CD4-positive, alpha-beta T cell (primary cell): Measurements from ENCODE around the gene GPR17. TPM values are rescaled to one million over a fixed set of nuclear protein-coding genes. Genes with fewer than 3 reads are reported as not detected.

Experiments used
- ATAC-seq: fragments of 200-7000 bp; cut with Tn5 transposase; one replicate; pipeline ENCODE4 v1.10.0; 2022; ENCODE audit warnings: mild to moderate bottlenecking; ENCODE audit not compliant: poor library complexity
- CTCF ChIA-PET: fragments of 350-600 bp; sonication (Branson Sonifier 250); formaldehyde crosslinking; loops from one replicate; lab custom pipeline; 2021; ENCODE audit warnings: antibody characterized with exemption, inconsistent platforms; lab: Charles Lee
- POLR2A ChIA-PET: fragments of 350-600 bp; sonication (Branson Sonifier 250); formaldehyde crosslinking; loops from one replicate; lab custom pipeline; 2021; ENCODE audit warnings: antibody characterized with exemption, inconsistent platforms; lab: Charles Lee
- DNase-seq, 14 experiments: peaks; one replicate each; pipeline ENCODE4 v3.0.0-alpha.2; 2013 to 2020; ENCODE audit warnings: mixed read lengths in 2 of 14
- H3K27ac ChIP-seq, 2 donors: one replicate each; pipeline versions ENCODE4 v1.5.1 to v1.7.0; 2013; ENCODE audit warnings: low read length in 2 of 2, low read depth in 1 of 2, mild to moderate bottlenecking in 1 of 2
- H3K27me3 ChIP-seq, 2 experiments: 1 replicate in 1 of 2; 2 replicates in 1 of 2; pipeline versions ENCODE4 v1.6.1 to v1.7.0; 2013; ENCODE audit warnings: low read length in 2 of 2, control low read depth in 1 of 2, mild to moderate bottlenecking in 1 of 2, moderate library complexity in 1 of 2; ENCODE audit not compliant: insufficient read depth in 2 of 2, control insufficient read depth in 1 of 2
- H3K36me3 ChIP-seq: one replicate; pipeline ENCODE4 v1.6.1; 2013; ENCODE audit warnings: low read length, control low read depth; ENCODE audit not compliant: insufficient read depth
- H3K4me1 ChIP-seq: one replicate; pipeline ENCODE4 v1.6.1; 2013; ENCODE audit warnings: low read length, control low read depth; ENCODE audit not compliant: insufficient read depth
- H3K4me3 ChIP-seq: one replicate; pipeline ENCODE4 v1.5.1; 2013; ENCODE audit warnings: mild to moderate bottlenecking, low read length, moderate library complexity
- H3K9me3 ChIP-seq, 2 experiments: 1 replicate in 1 of 2; 2 replicates in 1 of 2; pipeline versions ENCODE4 v1.6.1 to v1.7.0; 2013; ENCODE audit warnings: low read length in 2 of 2, mild to moderate bottlenecking in 2 of 2, control low read depth in 1 of 2, moderate library complexity in 1 of 2; ENCODE audit not compliant: control insufficient read depth in 1 of 2, insufficient read depth in 1 of 2
- H3K27ac Mint-ChIP-seq: one replicate; pipeline ENCODE4 v1.8.0; 2020; ENCODE audit warnings: mixed read lengths
- H3K27me3 Mint-ChIP-seq: one replicate; pipeline ENCODE4 v1.8.0; 2021; ENCODE audit warnings: mixed read lengths
- H3K36me3 Mint-ChIP-seq: one replicate; pipeline ENCODE4 v1.8.0; 2021; ENCODE audit warnings: low read depth, mixed read lengths
- H3K4me1 Mint-ChIP-seq: one replicate; pipeline ENCODE4 v1.8.0; 2021; ENCODE audit warnings: low read depth, mixed read lengths
- H3K4me3 Mint-ChIP-seq: one replicate; pipeline ENCODE4 v1.8.0; 2020; ENCODE audit warnings: mild to moderate bottlenecking, mixed read lengths
- H3K9me3 Mint-ChIP-seq: one replicate; pipeline ENCODE4 v1.8.0; 2020; ENCODE audit warnings: mixed read lengths
- CTCF ChIP-seq: fragments of 200-600 bp; IDR thresholded peaks from one replicate; pipeline ENCODE4 v1.8.0; 2022; ENCODE audit warnings: antibody characterized with exemption, mild to moderate bottlenecking
- intact Hi-C, 2 experiments: fragments of 100-400 bp; cut with DNase I in 1 of 2; cut with micrococcal nuclease in 1 of 2; formaldehyde crosslinking; loops; one replicate each; pipeline versions ENCODE4 v1.15.1 to v1.9.0; 2023 to 2025; cut with DNase I, micrococcal nuclease
- total RNA-seq, 174 experiments: library from RNA in 2 of 174; stranded (reverse) in 2 of 174; gene quantifications; one replicate each; pipeline ENCODE4 v1.2.3 and lab custom pipeline; 2021 to 2026

GPR17 gene
- total RNA-seq, 2 experiments from 2014 or later = not detected

- ChIA-PET POLR2A (no interaction called here), CTCF (no interaction called here)
- no peaks in the 10 kb centered on the region for H3K36me3 ChIP-seq
- no peak overlapping the region for H3K27ac ChIP-seq
- H3K4me1 Mint-ChIP-seq = peaks cover 6% of the 10 kb centered on the region
- no peak for ATAC-seq
- no peak for DNase-seq
- H3K4me1 ChIP-seq = peaks cover 10% of the 10 kb centered on the region
- no peak overlapping the region for H3K27ac Mint-ChIP-seq
- peaks cover 0 to 2% of the 10 kb centered on the region in 2 experiments for H3K27me3 ChIP-seq
- no peaks in the 10 kb centered on the region for H3K36me3 Mint-ChIP-seq
- H3K4me3 ChIP-seq = no peak overlapping the region
- TF ChIP-seq CTCF = no peak
- intact Hi-C loops = no loop called here
- H3K9me3 ChIP-seq = peaks cover 0 to 10% of the 10 kb centered on the region in 2 experiments
- no peaks in the 10 kb centered on the region for H3K27me3 Mint-ChIP-seq
- no peak overlapping the region for H3K4me3 Mint-ChIP-seq
- H3K9me3 Mint-ChIP-seq = no peaks in the 10 kb centered on the region
Measured at GRCh38 chr2:127606625-127607398, 39.1 kb upstream of the GPR17 start.

DNA sequence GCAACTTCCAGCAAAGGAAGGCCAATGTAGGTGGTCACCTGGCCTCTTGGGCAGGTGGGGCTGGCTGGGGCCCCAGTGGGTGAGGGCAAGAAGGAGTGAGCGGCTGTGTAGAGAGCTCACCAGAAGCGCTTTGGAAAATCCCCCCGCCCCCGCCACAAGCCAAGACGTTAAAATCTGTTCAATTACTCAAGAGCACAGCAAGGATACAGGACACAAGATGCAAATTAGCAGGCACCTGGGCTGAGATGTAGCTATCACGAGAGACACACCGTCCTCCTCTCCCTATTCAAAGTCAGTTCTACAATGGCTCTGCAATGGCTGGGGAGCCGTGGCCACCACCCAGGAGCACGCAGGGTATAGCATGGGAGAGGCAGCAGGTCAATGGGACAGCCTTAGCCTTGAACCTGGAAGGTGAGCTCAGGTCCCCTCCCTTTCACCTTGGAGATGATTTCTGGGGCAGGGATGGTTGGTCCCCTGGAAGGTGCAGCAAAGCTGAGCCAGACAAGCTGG lies 38.5 kb upstream of the GPR17 start:
- ChIA-PET POLR2A (no interaction called here), CTCF (no interaction called here)
- Mint-ChIP-seq H3K9me3 (no peaks in the 10 kb centered on the region), H3K27me3 (no peaks in the 10 kb centered on the region), H3K4me1 (peaks cover 6% of the 10 kb centered on the region), H3K27ac (no peak overlapping the region), H3K4me3 (no peak overlapping the region), H3K36me3 (no peaks in the 10 kb centered on the region)
- Histone ChIP-seq H3K4me3 (no peak overlapping the region), H3K27ac (no peak overlapping the region), H3K9me3 (peaks cover 0 to 16% of the 10 kb centered on the region in 2 experiments), H3K4me1 (peaks cover 10% of the 10 kb centered on the region), H3K36me3 (no peaks in the 10 kb centered on the region), H3K27me3 (peaks cover 0 to 2% of the 10 kb centered on the region in 2 experiments)
- TF ChIP-seq CTCF = no peak
- ATAC-seq (no peak), DNase-seq (no peak)
- intact Hi-C loops = no loop called here

DNA sequence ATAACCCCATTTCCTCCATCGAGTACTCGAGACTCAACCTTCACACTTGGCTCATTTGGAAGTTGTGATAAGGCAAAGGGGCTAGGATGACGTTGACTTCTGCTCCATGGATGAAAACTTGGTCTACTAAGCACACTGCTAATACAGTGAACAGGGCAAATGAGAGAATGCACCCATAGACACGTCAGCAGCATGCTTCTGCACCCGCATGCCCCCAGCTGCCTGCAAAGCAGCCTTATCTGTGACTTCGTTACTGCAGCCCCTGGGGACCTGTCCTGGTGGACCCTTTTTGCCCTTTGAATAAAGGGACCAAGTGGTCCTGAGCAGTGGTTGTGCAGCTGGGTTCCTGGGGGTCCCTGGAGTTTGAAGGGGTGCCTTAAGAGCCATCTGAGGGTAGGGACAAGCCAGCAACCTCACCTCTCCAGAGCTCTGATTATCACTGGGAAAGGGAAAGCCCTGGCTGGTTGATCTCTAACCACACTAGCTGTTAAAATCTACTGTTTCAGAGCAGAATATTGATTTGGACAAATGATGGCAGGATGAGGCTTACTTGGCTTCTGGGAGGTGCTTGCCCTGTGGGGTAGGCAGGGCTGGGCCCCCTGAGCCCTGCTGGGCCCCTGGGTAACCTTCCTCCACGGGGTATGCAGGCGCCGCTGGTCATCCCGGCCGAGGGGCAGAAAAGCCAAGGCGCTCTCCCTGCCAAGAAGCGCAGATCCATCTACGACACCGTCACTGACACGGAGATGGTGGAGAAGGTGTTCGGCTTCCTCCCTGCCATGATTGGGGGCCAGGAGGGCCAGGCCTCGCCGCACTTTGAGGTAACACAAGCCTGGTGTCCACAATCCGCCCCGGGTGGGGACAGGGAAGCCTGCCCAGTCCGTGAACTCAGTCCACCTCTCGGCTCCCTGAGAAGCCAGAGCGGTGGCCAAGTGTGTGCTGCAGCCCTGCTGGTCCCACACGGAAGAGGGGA lies 37.6 kb upstream of the GPR17 start:
- ChIA-PET POLR2A (no interaction called here), CTCF (no interaction called here)
- H3K27me3 Mint-ChIP-seq = no peaks in the 10 kb centered on the region
- no peak overlapping the region for H3K4me3 Mint-ChIP-seq
- DNase-seq (no peak), ATAC-seq (no peak)
- Histone ChIP-seq H3K36me3 (no peaks in the 10 kb centered on the region), H3K9me3 (peaks cover 4 to 19% of the 10 kb centered on the region in 2 experiments), H3K4me3 (no peak overlapping the region), H3K27me3 (peaks cover 0 to 2% of the 10 kb centered on the region in 2 experiments), H3K27ac (no peak overlapping the region), H3K4me1 (peaks cover 10% of the 10 kb centered on the region)
- H3K36me3 Mint-ChIP-seq = no peaks in the 10 kb centered on the region
- H3K9me3 Mint-ChIP-seq = peaks cover 4% of the 10 kb centered on the region
- no peak for TF ChIP-seq CTCF
- H3K4me1 Mint-ChIP-seq = peaks cover 6% of the 10 kb centered on the region
- no peak overlapping the region for H3K27ac Mint-ChIP-seq
- intact Hi-C loops = no loop called here
